ENCODE results near the gene ENO4. TPM values are rescaled to one million over a fixed set of nuclear protein-coding genes. Genes with fewer than 3 reads are reported as not detected.

Gene ENO4
- 0.52 TPM in 2 replicates for total RNA-seq (2014; rRNA removed; shearing (Covaris generic))
- not detected in 2 replicates for polyA plus RNA-seq (2014; cell fraction: nucleus; rRNA removed)

- DNase-seq (ENCODE audit: extremely low read depth, low read depth) = peak; percentile 81
These were observed at the start of gene ENO4 for GRCh38 chr10:116849248-116850057. TSS of gene ENO4 (plus strand) at chr10:116849499. CDS start at chr10:116849567, 68 bp downstream.

- no peak for DNase-seq (ENCODE audit: extremely low read depth, low read depth)
These were observed 48.9 kb upstream of the ENO4 start for GRCh38 chr10:116800286-116800929.

GRCh38 chr10:116801658-116802057 is 47.6 kb upstream of the ENO4 start:
- DNase-seq (ENCODE audit: extremely low read depth, low read depth) = no peak

- no peak for DNase-seq (ENCODE audit: extremely low read depth, low read depth)
These were observed 46.8 kb upstream of the ENO4 start for GRCh38 chr10:116802474-116802873.

GRCh38 chr10:116802876-116803275 is 46.4 kb upstream of the ENO4 start:
- no peak for DNase-seq (ENCODE audit: extremely low read depth, low read depth)

- DNase-seq (ENCODE audit: extremely low read depth, low read depth) = no peak
These were observed 45.6 kb upstream of the ENO4 start for GRCh38 chr10:116803451-116804249.

GRCh38 chr10:116808706-116809105 is 40.6 kb upstream of the ENO4 start:
- DNase-seq (ENCODE audit: extremely low read depth, low read depth) = no peak

GRCh38 chr10:116809483-116810119 is 39.7 kb upstream of the ENO4 start:
- DNase-seq (ENCODE audit: extremely low read depth, low read depth) = peak; percentile 59

DNA sequence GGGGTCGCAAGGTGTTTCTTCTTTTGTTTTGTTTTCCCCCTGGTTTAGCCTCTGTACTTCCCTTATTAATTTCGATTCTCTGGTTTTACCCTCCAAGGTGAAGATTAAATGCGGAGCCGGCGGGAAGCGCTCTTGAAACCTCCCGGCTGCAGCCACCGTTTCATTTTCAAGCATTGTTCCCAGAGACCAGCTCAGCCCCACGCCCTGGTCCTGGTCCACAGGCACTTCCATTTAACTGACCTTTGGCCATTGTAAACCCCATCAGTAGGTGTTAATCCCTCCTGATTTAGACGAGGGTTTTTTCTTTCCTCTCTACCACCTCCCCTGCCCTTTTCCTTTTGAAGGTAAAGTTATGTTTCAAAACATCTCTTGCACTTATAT is 39.2 kb upstream of the ENO4 start:
- no peak for DNase-seq (ENCODE audit: extremely low read depth, low read depth)

- no peak for DNase-seq (ENCODE audit: extremely low read depth, low read depth)
These were observed 38.4 kb upstream of the ENO4 start for GRCh38 chr10:116810895-116811294.

DNA sequence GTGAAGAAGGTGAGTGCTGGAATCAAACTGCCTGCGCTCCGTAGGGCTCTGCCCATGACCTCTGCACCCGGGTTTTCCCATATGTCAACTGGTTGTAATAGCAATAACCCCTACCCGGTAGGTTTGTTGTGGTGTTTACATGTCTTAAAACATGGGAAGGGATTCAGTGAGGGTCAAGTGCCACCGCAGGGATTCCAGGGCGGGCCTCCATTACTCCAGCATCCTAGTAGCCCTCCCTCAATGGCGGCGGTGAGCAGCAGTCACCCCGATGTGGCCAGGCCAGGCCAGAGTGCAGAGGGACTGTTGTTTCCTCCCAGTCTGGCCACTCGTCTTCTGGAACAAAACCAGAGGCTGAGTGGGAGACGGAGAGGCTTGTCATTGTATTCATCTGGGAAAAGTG is 37.6 kb upstream of the ENO4 start:
- no peak for DNase-seq (ENCODE audit: extremely low read depth, low read depth)

DNA sequence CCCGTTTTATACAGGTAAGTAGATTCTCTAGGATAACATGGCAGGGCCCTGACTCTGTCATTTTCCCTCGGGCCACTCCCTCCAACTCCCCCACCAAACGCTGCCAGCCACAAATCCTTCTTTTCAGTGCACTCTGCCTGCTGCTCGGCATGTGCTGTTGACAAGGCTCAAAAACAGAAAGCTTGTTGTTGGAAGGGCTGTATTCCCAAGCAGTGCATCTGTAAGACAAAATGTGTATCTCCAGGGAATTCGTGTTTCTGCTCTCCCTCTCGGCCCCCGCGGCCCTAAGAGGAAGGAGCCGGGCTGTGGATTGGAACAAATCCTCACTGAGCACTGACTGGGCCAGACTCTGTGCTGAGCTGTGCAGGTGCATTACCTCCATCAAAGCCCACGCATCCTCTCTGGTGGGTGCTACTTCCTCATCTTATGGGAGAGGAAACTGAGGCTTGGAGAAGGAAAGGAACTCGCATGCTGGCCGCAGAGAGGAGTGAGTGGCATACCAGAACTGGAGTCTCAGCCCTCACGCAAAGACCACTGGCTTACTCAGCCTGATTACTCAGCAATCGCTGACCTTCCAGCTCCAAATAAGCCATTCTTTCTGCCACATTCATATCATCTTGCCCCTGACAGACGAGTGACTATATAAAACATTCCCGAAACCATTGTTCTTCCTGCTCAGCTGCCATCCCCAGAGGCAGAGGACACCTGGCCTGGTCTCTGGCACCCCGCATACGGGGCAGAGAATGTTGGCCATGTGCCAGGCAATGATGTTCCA is 33.5 kb upstream of the ENO4 start:
- DNase-seq (ENCODE audit: extremely low read depth, low read depth) = no peak

DNA sequence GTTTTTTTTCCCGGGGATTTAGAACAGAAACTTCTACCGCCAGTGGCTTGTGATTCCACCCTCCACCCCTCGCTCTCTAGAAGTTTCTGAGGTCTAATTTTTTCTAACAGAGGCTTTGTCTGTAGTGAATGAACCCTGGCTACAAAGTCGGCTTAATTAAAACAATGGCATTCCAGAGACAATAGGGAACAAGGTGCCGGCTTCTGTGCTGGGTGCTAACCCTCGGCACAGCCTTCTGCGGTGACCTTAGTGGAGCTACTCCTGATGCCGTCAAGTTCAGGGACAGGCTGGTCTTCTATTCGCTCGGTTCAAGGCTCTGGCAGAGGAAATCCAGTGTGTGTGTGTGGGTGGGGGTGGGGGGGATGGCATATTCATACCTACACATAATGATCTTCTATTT is 32.1 kb upstream of the ENO4 start:
- no peak for DNase-seq (ENCODE audit: extremely low read depth, low read depth)

GRCh38 chr10:116817780-116818343 is 31.4 kb upstream of the ENO4 start:
- no peak for DNase-seq (ENCODE audit: extremely low read depth, low read depth)

GRCh38 chr10:116819999-116820677 is 29.2 kb upstream of the ENO4 start:
- DNase-seq (ENCODE audit: extremely low read depth, low read depth) = no peak

DNA sequence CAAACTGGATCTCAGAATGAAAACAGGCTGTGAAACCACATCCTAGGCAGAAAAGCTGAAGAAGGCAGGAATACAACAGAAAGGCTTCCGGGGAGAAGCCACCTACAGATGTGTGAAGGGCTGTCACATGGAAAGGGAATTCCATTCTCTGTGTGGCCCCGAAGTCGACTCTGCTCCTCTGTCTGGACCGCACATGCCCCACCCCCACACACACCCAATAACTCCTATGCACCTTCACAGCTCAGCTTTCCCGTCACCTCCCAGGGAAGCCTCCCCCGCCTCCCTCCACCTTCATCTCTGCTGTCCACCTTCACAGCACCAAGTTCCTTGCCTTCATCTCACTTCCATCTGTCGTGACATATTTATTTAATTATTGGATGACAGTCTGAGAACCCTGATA is 23.4 kb upstream of the ENO4 start:
- DNase-seq (ENCODE audit: extremely low read depth, low read depth) = no peak

- DNase-seq (ENCODE audit: extremely low read depth, low read depth) = no peak
These were observed 22.5 kb upstream of the ENO4 start for GRCh38 chr10:116826803-116827202.

GRCh38 chr10:116827214-116827671 is 22.1 kb upstream of the ENO4 start:
- DNase-seq (ENCODE audit: extremely low read depth, low read depth) = no peak

DNA sequence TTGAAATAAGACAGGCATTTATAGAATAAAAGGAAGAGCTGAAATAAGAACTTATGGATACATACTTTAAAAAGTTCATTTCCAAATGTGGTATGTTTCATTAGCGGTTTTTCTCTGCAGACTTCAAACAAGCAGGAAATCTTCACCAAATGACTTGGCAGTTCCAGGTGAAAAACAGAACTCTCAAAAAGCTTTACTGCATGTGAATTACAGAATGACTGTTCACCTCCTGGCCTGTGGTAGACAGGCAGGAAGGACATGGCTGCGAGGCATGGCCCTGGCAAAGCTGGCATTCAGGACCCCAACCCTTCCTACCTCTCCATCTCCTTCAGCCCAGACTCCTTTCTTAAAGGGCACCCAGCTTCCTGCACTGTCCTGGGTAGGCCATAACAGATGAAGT is 21.2 kb upstream of the ENO4 start:
- no peak for DNase-seq (ENCODE audit: extremely low read depth, low read depth)

Data from NCI-H460 (cell line).